ENCODE data around the gene LRRC1.

Gene LRRC1

DNA sequence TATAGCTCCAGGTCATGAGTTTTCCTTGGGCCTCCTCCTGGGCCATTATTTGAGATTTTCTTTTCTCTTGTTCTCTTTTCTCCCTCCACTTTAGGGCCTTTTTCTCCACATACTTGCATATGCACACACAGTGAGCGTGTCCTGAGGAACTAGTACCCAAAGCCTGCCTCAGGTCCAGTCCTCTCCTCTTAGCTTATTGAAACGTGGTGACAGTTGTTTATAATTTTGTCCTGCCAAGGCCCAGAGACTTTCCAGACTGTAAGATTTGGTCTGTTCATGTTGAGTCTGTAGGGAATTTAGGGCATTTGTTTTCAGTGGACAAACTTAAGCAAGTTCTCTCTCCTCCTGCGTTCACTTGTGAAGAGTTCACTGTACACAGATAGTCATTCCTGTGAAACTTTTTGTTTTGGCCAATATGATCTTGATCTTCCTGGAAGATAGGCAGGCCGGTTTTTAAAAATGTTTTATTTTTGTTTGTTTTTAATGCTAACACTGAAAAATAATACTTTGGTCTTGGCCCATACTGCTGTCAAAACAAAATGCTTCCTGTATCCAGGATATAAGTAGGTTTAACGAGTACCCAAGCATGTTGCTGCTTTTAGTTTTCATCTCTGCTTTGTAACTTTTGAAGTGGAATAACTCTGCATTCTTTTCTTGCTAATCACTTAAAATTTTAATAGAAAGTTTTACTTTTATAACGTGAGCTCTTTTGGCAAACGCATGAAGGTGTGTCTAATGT lies 20.7 kb downstream of the LRRC1 start:
- peaks cover 8% of the 10 kb centered on the region for H3K4me1 ChIP-seq (ENCODE audit: control insufficient read depth, insufficient read depth, low read depth, low read length)
- WGBS: 52% methylated on average over 3 of the region's 7 CpGs

DNA sequence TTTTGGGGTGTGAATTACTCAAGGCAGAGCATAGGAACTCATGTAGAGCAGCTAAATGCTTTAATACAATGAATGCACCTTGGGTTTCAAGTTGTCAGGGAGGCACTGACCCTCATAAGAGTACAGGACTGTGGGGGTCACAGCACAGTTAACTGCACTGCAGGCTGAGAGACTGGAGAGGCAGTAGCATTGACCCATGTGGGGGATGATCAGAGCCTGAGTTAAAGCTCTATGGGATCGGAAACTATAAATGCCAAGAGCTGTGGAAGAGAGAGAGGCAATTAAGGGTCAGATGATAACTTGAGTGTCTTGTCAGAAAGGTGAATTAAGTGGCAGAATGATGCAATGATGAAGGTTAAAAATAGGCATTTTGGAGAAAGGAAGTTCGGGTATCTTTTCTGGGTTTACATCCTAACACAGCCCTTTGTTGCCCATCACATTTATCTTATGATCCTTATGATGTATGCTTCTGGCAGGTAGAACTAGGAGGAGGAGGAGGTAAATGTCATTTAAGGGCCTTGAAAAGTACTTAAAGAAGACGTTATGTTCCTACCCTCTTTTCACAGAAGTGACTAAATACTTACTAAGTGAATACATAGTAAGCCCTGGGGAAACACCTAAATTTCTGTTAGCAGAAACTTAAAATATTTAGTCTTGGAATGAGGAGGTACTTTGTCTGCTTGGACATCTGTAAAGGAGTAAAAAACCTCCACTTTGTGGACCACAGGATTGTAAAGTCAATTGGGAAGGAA lies 24.2 kb downstream of the LRRC1 start:
- Histone ChIP-seq H3K79me1 (replicated peaks; ENCODE audit: low read length, poor library complexity, severe bottlenecking) (peaks cover 27% of the 10 kb centered on the region), H3K9me3 (ENCODE audit: control insufficient read depth, low read length) (no peaks in the 10 kb centered on the region), H3K9ac (ENCODE audit: low read length) (no peak overlapping the region), H4K91ac (ENCODE audit: low read length) (no peak overlapping the region), H3K4me1 (ENCODE audit: control insufficient read depth, insufficient read depth, low read depth, low read length) (peaks cover 2% of the 10 kb centered on the region), H2BK12ac (ENCODE audit: low read length in 2 of 2) (no peak overlapping the region), H3K14ac (ENCODE audit: low read length in 2 of 2) (no peak overlapping the region), H2BK120ac (ENCODE audit: low read depth, low read length) (no peak overlapping the region), H3K23ac (ENCODE audit: low read length in 2 of 2) (no peak overlapping the region), H3K4ac (ENCODE audit: low read depth in 1 of 2, low read length in 2 of 2) (no peak overlapping the region), H2AK5ac (ENCODE audit: low read length, severe bottlenecking) (no peak overlapping the region), H2BK15ac (ENCODE audit: low read depth, poor library complexity, severe bottlenecking) (no peak overlapping the region), H3K4me3 (ENCODE audit: insufficient read depth in 1 of 2, low read depth in 1 of 2, low read length in 2 of 2) (no peak overlapping the region), H2BK5ac (ENCODE audit: low read depth, low read length, poor library complexity, severe bottlenecking) (no peak overlapping the region), H2AFZ (ENCODE audit: low read depth, low read length) (no peak overlapping the region), H4K8ac (ENCODE audit: low read length) (no peak overlapping the region), H3K4me2 (ENCODE audit: low read length, poor library complexity, severe bottlenecking) (no peak overlapping the region), H3K18ac (ENCODE audit: low read depth in 1 of 2, low read length in 2 of 2) (no peak overlapping the region), H3K36me3 (ENCODE audit: control insufficient read depth in 1 of 2, insufficient read depth in 2 of 2, low read depth in 1 of 2, low read length in 2 of 2) (no peaks in the 10 kb centered on the region), H3K27ac (ENCODE audit: low read length, poor library complexity, severe bottlenecking) (no peak overlapping the region), H3K27me3 (ENCODE audit: control insufficient read depth in 1 of 2, insufficient read depth in 1 of 2, low read length in 2 of 2) (no peaks in the 10 kb centered on the region)
- DNase-seq: no peak
- 91% methylated on average over 1 of the region's 3 CpGs for WGBS

More for the DNA sequence above, 20.7 kb downstream of the LRRC1 start:
- no peak overlapping the region for H3K14ac ChIP-seq (ENCODE audit: low read length in 2 of 2)
- H4K8ac ChIP-seq (ENCODE audit: low read length): no peak overlapping the region
- no peak overlapping the region for H2BK12ac ChIP-seq (ENCODE audit: low read length in 2 of 2)
- no peak overlapping the region for H3K27ac ChIP-seq (ENCODE audit: low read length, poor library complexity, severe bottlenecking)
- no peak overlapping the region for H3K18ac ChIP-seq (ENCODE audit: low read depth in 1 of 2, low read length in 2 of 2)
- no peaks in the 10 kb centered on the region for H3K36me3 ChIP-seq (ENCODE audit: control insufficient read depth in 1 of 2, insufficient read depth in 2 of 2, low read depth in 1 of 2, low read length in 2 of 2)
- H3K4ac ChIP-seq (ENCODE audit: low read depth in 1 of 2, low read length in 2 of 2): no peak overlapping the region
- H4K91ac ChIP-seq (ENCODE audit: low read length): no peak overlapping the region
- no peaks in the 10 kb centered on the region for H3K9me3 ChIP-seq (ENCODE audit: control insufficient read depth, low read length)
- H3K79me1 ChIP-seq (replicated peaks; ENCODE audit: low read length, poor library complexity, severe bottlenecking): peaks cover 34% of the 10 kb centered on the region
- no peak overlapping the region for H2BK15ac ChIP-seq (ENCODE audit: low read depth, poor library complexity, severe bottlenecking)
- H2AK5ac ChIP-seq (ENCODE audit: low read length, severe bottlenecking): no peak overlapping the region
- H3K9ac ChIP-seq (ENCODE audit: low read length): peak overlapping the region; percentile 33
- no peak overlapping the region for H3K4me2 ChIP-seq (ENCODE audit: low read length, poor library complexity, severe bottlenecking)
- peak; percentile 39 for DNase-seq
- H3K27me3 ChIP-seq (ENCODE audit: control insufficient read depth in 1 of 2, insufficient read depth in 1 of 2, low read length in 2 of 2): no peaks in the 10 kb centered on the region
- no peak overlapping the region for H2BK120ac ChIP-seq (ENCODE audit: low read depth, low read length)
- no peak overlapping the region for H2AFZ ChIP-seq (ENCODE audit: low read depth, low read length)
- no peak overlapping the region for H2BK5ac ChIP-seq (ENCODE audit: low read depth, low read length, poor library complexity, severe bottlenecking)
- H3K4me3 ChIP-seq (ENCODE audit: insufficient read depth in 1 of 2, low read depth in 1 of 2, low read length in 2 of 2): no peak overlapping the region
- no peak overlapping the region for H3K23ac ChIP-seq (ENCODE audit: low read length in 2 of 2)

DNA sequence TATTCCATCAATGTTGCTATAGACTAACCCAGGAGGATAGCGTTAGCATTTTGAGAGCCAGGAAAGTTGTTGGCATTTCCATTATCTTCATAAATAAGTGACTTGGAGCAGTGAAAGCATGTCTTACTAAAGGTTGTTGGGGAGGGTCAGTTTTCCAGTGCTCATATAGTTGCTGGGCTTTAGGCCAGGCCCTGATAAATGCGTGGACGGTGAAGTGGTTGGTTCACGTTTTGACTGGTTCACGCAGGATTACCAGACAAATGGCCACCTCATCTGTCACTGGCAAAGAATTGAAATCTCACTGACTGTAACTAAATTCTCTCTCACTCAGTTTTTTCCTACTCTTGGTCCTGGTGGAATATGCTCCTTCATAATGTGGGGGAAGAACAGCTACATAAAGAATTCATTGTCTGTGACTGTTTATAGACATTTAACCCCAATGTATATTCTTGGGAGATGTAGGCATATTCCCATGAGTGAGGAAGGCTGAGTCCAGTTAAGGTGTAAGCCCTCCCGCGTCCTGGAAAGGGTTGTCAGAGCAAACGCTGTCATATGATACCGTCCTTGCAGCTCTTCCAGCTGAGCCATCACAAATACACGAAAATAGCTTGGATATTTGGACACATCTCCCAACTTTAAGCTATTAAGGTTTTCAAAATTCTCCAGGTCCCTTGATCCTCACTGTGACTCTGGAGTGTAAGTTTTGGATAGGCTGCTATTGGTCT lies 27.8 kb downstream of the LRRC1 start:
- no peak overlapping the region for H2AK5ac ChIP-seq (ENCODE audit: low read length, severe bottlenecking)
- no peak overlapping the region for H4K91ac ChIP-seq (ENCODE audit: low read length)
- no peak overlapping the region for H2BK5ac ChIP-seq (ENCODE audit: low read depth, low read length, poor library complexity, severe bottlenecking)
- no peaks in the 10 kb centered on the region for H3K4me1 ChIP-seq (ENCODE audit: control insufficient read depth, insufficient read depth, low read depth, low read length)
- no peak overlapping the region for H3K9ac ChIP-seq (ENCODE audit: low read length)
- DNase-seq: no peak
- H3K4me2 ChIP-seq (ENCODE audit: low read length, poor library complexity, severe bottlenecking): no peak overlapping the region
- H3K23ac ChIP-seq (ENCODE audit: low read length in 2 of 2): no peak overlapping the region
- WGBS: 93% methylated on average over 9 of the region's 10 CpGs
- no peaks in the 10 kb centered on the region for H3K9me3 ChIP-seq (ENCODE audit: control insufficient read depth, low read length)
- H3K4ac ChIP-seq (ENCODE audit: low read depth in 1 of 2, low read length in 2 of 2): no peak overlapping the region
- H2BK15ac ChIP-seq (ENCODE audit: low read depth, poor library complexity, severe bottlenecking): no peak overlapping the region
- no peak overlapping the region for H3K18ac ChIP-seq (ENCODE audit: low read depth in 1 of 2, low read length in 2 of 2)
- no peak overlapping the region for H3K27ac ChIP-seq (ENCODE audit: low read length, poor library complexity, severe bottlenecking)
- H3K14ac ChIP-seq (ENCODE audit: low read length in 2 of 2): no peak overlapping the region
- no peaks in the 10 kb centered on the region for H3K27me3 ChIP-seq (ENCODE audit: control insufficient read depth in 1 of 2, insufficient read depth in 1 of 2, low read length in 2 of 2)
- H3K4me3 ChIP-seq (ENCODE audit: insufficient read depth in 1 of 2, low read depth in 1 of 2, low read length in 2 of 2): no peak overlapping the region
- H2AFZ ChIP-seq (ENCODE audit: low read depth, low read length): no peak overlapping the region
- no peak overlapping the region for H2BK120ac ChIP-seq (ENCODE audit: low read depth, low read length)
- no peak overlapping the region for H4K8ac ChIP-seq (ENCODE audit: low read length)
- H3K79me1 ChIP-seq (replicated peaks; ENCODE audit: low read length, poor library complexity, severe bottlenecking): peaks cover 35% of the 10 kb centered on the region
- no peak overlapping the region for H2BK12ac ChIP-seq (ENCODE audit: low read length in 2 of 2)
- H3K36me3 ChIP-seq (ENCODE audit: control insufficient read depth in 1 of 2, insufficient read depth in 2 of 2, low read depth in 1 of 2, low read length in 2 of 2): no peaks in the 10 kb centered on the region

DNA sequence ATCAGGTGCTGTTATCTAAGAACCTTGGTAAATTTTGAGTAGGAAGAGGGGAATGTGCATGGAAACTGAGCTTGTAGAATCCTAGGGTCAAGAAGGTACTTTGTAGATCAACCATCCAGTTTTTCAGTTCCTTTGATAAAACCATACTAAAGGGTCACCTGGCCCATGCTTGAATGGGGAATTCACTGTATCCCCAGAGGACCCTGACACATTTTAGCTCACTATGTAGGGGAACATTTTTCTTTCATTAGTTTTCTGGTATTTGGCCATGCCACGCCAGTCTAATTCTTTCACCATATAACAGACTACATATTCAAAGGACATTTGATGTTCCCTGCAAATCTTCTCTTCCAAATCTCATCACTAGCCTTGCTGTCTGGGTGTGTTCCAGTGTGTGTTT lies 29.9 kb downstream of the LRRC1 start:
- Histone ChIP-seq H2AK5ac (ENCODE audit: low read length, severe bottlenecking) (no peak overlapping the region), H3K23ac (ENCODE audit: low read length in 2 of 2) (no peak overlapping the region), H3K27ac (ENCODE audit: low read length, poor library complexity, severe bottlenecking) (no peak overlapping the region), H2BK120ac (ENCODE audit: low read depth, low read length) (no peak overlapping the region), H3K4me2 (ENCODE audit: low read length, poor library complexity, severe bottlenecking) (no peak overlapping the region), H3K4me3 (ENCODE audit: insufficient read depth in 1 of 2, low read depth in 1 of 2, low read length in 2 of 2) (no peak overlapping the region), H3K4me1 (ENCODE audit: control insufficient read depth, insufficient read depth, low read depth, low read length) (no peaks in the 10 kb centered on the region), H4K91ac (ENCODE audit: low read length) (no peak overlapping the region), H2BK12ac (ENCODE audit: low read length in 2 of 2) (no peak overlapping the region), H2BK15ac (ENCODE audit: low read depth, poor library complexity, severe bottlenecking) (no peak overlapping the region), H3K9me3 (ENCODE audit: control insufficient read depth, low read length) (no peaks in the 10 kb centered on the region), H3K36me3 (ENCODE audit: control insufficient read depth in 1 of 2, insufficient read depth in 2 of 2, low read depth in 1 of 2, low read length in 2 of 2) (no peaks in the 10 kb centered on the region), H3K4ac (ENCODE audit: low read depth in 1 of 2, low read length in 2 of 2) (no peak overlapping the region), H4K8ac (ENCODE audit: low read length) (no peak overlapping the region), H3K79me1 (replicated peaks; ENCODE audit: low read length, poor library complexity, severe bottlenecking) (peaks cover 37% of the 10 kb centered on the region), H3K27me3 (ENCODE audit: control insufficient read depth in 1 of 2, insufficient read depth in 1 of 2, low read length in 2 of 2) (no peaks in the 10 kb centered on the region), H3K14ac (ENCODE audit: low read length in 2 of 2) (no peak overlapping the region), H3K18ac (ENCODE audit: low read depth in 1 of 2, low read length in 2 of 2) (no peak overlapping the region), H2BK5ac (ENCODE audit: low read depth, low read length, poor library complexity, severe bottlenecking) (no peak overlapping the region), H3K9ac (ENCODE audit: low read length) (no peak overlapping the region), H2AFZ (ENCODE audit: low read depth, low read length) (no peak overlapping the region)
- DNase-seq: no peak
- no CpG with 5 or more reads among the region's 1 CpG for WGBS
